Rectal smooth muscle tissue (tissue), 1 donor: ENCODE results near the gene CCDC136.
A peak's percentile ranks its signal among the peaks of the same experiment; 100 is the strongest.

Experiments
- H3K27ac ChIP-seq: one replicate; pipeline ENCODE4 v1.7.0; 2013; ENCODE audit warnings: low read depth, low read length, inconsistent platforms
- H3K27me3 ChIP-seq: one replicate; pipeline ENCODE4 v1.7.0; 2013; ENCODE audit warnings: low read length; ENCODE audit not compliant: control insufficient read depth, insufficient read depth
- H3K36me3 ChIP-seq: one replicate; pipeline ENCODE4 v1.7.0; 2013; ENCODE audit warnings: low read length; ENCODE audit not compliant: control insufficient read depth, insufficient read depth
- H3K4me1 ChIP-seq: one replicate; pipeline ENCODE4 v1.7.0; 2013; ENCODE audit warnings: low read length; ENCODE audit not compliant: control insufficient read depth, insufficient read depth
- H3K4me3 ChIP-seq: one replicate; pipeline ENCODE4 v1.7.0; 2013; ENCODE audit warnings: low read length
- H3K9ac ChIP-seq: one replicate; pipeline ENCODE4 v1.7.0; 2013; ENCODE audit warnings: low read length

CCDC136 gene

GRCh38 chr7:128791121-128791971, at the start of gene CCDC136:
CCDC136 (plus strand) TSS chr7:128791968; CDS start chr7:128792412, 444 bp downstream.
- H3K4me3 ChIP-seq = peak within 1 kb of the TSS; percentile 93
- peaks cover 11% of the 10 kb centered on the region for H3K4me1 ChIP-seq
- peak within 1 kb of the TSS; percentile 81 for H3K27ac ChIP-seq
- peak within 1 kb of the TSS; percentile 77 for H3K9ac ChIP-seq
- H3K27me3 ChIP-seq = peaks cover 4% of the 10 kb centered on the region
- no peaks in the 10 kb centered on the region for H3K36me3 ChIP-seq

- Histone ChIP-seq H3K27ac (no peak overlapping the region), H3K9ac (no peak overlapping the region), H3K4me3 (no peak overlapping the region), H3K4me1 (peaks cover 20% of the 10 kb centered on the region), H3K27me3 (no peaks in the 10 kb centered on the region), H3K36me3 (no peaks in the 10 kb centered on the region)
Measured at GRCh38 chr7:128742206-128742605, 49.6 kb upstream of the CCDC136 start.

DNA sequence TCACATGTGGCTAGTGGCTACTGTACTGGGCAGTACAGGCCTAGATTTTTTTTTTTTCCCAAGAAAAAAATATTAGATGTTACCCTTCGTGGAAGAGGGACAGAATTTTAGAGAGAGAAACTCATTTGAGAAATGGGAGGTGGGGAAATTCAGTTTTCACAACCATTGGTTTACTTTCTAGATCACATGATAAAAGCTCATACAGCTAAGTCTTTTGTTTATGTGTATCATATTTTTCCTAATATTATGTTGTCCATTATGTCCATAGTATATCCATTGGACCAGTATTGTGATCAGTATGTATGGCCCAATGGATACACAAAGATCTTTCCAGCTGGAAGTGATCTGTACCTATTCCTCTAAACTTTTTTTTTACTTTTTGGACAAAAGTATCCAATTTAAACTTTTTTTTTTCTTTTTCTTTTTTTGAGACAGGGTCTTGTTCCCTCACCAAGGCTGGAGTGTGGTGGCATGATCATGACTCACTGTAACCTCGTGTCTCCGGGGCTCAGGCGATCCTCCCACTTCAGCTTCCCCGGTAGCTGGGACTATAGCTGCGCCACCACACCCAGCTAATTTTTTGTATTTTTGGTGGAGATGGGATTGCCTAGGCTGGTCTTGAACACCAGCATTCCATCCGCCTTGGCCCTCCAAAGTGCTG, 48.5 kb upstream of the CCDC136 start:
- H3K36me3 ChIP-seq = no peaks in the 10 kb centered on the region
- no peak overlapping the region for H3K9ac ChIP-seq
- H3K4me1 ChIP-seq = peaks cover 16% of the 10 kb centered on the region
- H3K27ac ChIP-seq = no peak overlapping the region
- H3K4me3 ChIP-seq = no peak overlapping the region
- no peaks in the 10 kb centered on the region for H3K27me3 ChIP-seq

- Histone ChIP-seq H3K27me3 (no peaks in the 10 kb centered on the region), H3K9ac (no peak overlapping the region), H3K27ac (no peak overlapping the region), H3K36me3 (peaks cover 10% of the 10 kb centered on the region), H3K4me3 (no peak overlapping the region), H3K4me1 (peaks cover 11% of the 10 kb centered on the region)
Measured at GRCh38 chr7:128744366-128744905, 47.3 kb upstream of the CCDC136 start.

GRCh38 chr7:128745706-128746105, 46.1 kb upstream of the CCDC136 start:
- Histone ChIP-seq H3K4me1 (peaks cover 6% of the 10 kb centered on the region), H3K36me3 (peaks cover 10% of the 10 kb centered on the region), H3K4me3 (no peak overlapping the region), H3K27ac (no peak overlapping the region), H3K27me3 (no peaks in the 10 kb centered on the region), H3K9ac (no peak overlapping the region)

GRCh38 chr7:128747327-128748079, 44.3 kb upstream of the CCDC136 start:
- Histone ChIP-seq H3K36me3 (peaks cover 10% of the 10 kb centered on the region), H3K27me3 (no peaks in the 10 kb centered on the region), H3K9ac (no peak overlapping the region), H3K27ac (no peak overlapping the region), H3K4me1 (no peaks in the 10 kb centered on the region), H3K4me3 (no peak overlapping the region)

DNA sequence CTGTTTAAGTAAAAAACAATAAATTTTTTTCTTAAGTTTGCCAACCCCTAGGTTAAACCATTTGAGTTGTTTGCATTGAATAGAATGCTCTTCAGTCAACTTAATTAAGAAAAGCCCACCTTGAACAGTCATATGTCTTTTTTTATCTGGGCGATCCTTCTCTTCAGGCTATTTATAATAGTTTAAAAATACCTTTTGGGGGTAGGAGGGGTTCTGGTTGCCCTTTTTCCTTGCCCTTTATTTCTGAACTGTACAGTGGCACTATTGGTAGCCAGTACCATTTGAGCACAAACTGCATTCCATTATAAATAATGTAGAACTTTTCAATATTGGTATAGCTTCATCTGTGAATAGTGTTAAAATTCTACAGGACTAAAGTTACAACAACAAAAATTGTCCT, 39.5 kb upstream of the CCDC136 start:
- no peak overlapping the region for H3K4me3 ChIP-seq
- H3K36me3 ChIP-seq = peaks cover 17% of the 10 kb centered on the region
- no peak overlapping the region for H3K27ac ChIP-seq
- H3K4me1 ChIP-seq = peaks cover 18% of the 10 kb centered on the region
- no peak overlapping the region for H3K9ac ChIP-seq
- no peaks in the 10 kb centered on the region for H3K27me3 ChIP-seq

- no peak overlapping the region for H3K4me3 ChIP-seq
- no peaks in the 10 kb centered on the region for H3K27me3 ChIP-seq
- H3K27ac ChIP-seq = peak overlapping the region; percentile 92
- H3K9ac ChIP-seq = no peak overlapping the region
- H3K4me1 ChIP-seq = peaks cover 20% of the 10 kb centered on the region
- H3K36me3 ChIP-seq = peaks cover 13% of the 10 kb centered on the region
Measured at GRCh38 chr7:128755075-128755818, 36.5 kb upstream of the CCDC136 start.

GRCh38 chr7:128755819-128756476, 35.8 kb upstream of the CCDC136 start:
- peaks cover 13% of the 10 kb centered on the region for H3K36me3 ChIP-seq
- H3K27ac ChIP-seq = peak overlapping the region; percentile 92
- H3K4me3 ChIP-seq = no peak overlapping the region
- no peaks in the 10 kb centered on the region for H3K27me3 ChIP-seq
- no peak overlapping the region for H3K9ac ChIP-seq
- peaks cover 20% of the 10 kb centered on the region for H3K4me1 ChIP-seq

GRCh38 chr7:128757203-128757602, 34.6 kb upstream of the CCDC136 start:
- Histone ChIP-seq H3K4me1 (peaks cover 23% of the 10 kb centered on the region), H3K36me3 (peaks cover 16% of the 10 kb centered on the region), H3K9ac (no peak overlapping the region), H3K27me3 (no peaks in the 10 kb centered on the region), H3K4me3 (no peak overlapping the region), H3K27ac (peak overlapping the region; percentile 92)

DNA sequence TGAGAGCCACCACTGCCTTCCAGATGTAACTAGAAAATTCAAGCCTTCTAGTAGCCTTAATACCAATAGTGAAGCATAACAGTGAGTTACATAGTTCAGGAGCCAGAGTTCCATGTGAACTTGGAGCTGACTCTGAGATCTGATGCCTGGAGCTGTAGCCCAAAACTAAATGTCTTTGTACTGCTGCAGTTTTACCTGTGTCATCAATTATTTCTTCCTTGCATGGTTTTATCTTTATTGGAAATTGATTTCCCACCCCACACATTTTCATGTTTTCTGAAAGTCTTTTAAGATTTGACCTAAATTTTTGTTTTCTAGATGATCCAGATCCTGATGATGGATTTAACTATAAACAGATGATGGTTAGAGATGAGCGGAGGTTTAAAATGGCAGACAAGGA, 33.2 kb upstream of the CCDC136 start:
- Histone ChIP-seq H3K27me3 (no peaks in the 10 kb centered on the region), H3K4me1 (peaks cover 23% of the 10 kb centered on the region), H3K9ac (no peak overlapping the region), H3K36me3 (peaks cover 14% of the 10 kb centered on the region), H3K27ac (peak overlapping the region; percentile 92), H3K4me3 (no peak overlapping the region)
